ENCODE results near the gene WAPL.

GRCh38 chr10:86500846-86501245 is 20.7 kb downstream of the WAPL start:
- TF ChIP-seq CTCF (IDR thresholded peaks at IDR 0.05) (no peak), POLR2A (IDR thresholded peaks at IDR 0.05) (no peak)

All from right lobe of liver (tissue), 4 donors.